ENCODE results near the gene TIMP4.

DNA sequence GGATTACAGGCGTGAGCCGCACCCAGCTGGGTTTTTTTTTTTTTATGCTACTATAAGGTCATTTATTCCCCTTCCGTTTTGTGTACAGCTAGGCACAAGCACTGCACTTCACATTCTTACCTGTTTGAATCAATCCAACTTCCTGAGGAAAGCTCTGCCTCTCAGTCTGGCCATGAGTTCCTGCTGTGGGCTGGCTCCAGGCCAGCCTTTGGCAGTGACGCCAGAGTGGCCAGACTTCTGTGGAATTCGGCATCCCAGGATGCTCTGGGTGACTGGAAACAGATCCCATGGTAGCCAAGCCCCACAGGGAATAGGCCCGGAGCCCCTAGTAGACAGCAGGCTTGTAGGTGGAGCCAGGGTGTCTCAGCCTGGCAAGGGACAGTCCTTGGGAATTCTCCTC is 21.5 kb upstream of the TIMP4 start:
- TF ChIP-seq, protein P1, sequence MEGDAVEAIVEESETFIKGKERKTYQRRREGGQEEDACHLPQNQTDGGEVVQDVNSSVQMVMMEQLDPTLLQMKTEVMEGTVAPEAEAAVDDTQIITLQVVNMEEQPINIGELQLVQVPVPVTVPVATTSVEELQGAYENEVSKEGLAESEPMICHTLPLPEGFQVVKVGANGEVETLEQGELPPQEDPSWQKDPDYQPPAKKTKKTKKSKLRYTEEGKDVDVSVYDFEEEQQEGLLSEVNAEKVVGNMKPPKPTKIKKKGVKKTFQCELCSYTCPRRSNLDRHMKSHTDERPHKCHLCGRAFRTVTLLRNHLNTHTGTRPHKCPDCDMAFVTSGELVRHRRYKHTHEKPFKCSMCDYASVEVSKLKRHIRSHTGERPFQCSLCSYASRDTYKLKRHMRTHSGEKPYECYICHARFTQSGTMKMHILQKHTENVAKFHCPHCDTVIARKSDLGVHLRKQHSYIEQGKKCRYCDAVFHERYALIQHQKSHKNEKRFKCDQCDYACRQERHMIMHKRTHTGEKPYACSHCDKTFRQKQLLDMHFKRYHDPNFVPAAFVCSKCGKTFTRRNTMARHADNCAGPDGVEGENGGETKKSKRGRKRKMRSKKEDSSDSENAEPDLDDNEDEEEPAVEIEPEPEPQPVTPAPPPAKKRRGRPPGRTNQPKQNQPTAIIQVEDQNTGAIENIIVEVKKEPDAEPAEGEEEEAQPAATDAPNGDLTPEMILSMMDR (IDR thresholded peaks at IDR 0.05), result no peak
- TF ChIP-seq ZFX (IDR thresholded peaks at IDR 0.05; ENCODE audit: borderline replicate concordance), result no peak

Data from 22Rv1 (cell line).